Activated B cell treated with CpG ODN at 0.5 μM for 24 hours (primary cell): ENCODE measurements around the gene TAAR6. TPM values are rescaled to one million over a fixed set of nuclear protein-coding genes. Genes with fewer than 3 reads are reported as not detected.

Experiments
- ATAC-seq: fragments of 200-7000 bp; cut with Tn5 transposase; one replicate; pipeline ENCODE4 v1.10.0; 2021; ENCODE audit warnings: low read depth, mild to moderate bottlenecking, moderate library complexity
- CTCF ChIA-PET: fragments of 350-600 bp; sonication (Branson Sonifier 250); formaldehyde crosslinking; loops from one replicate; lab custom pipeline; 2021; ENCODE audit warnings: antibody characterized with exemption; lab: Charles Lee
- POLR2A ChIA-PET: fragments of 350-600 bp; sonication (Branson Sonifier 250); formaldehyde crosslinking; loops from one replicate; lab custom pipeline; 2021; ENCODE audit warnings: antibody characterized with exemption; lab: Charles Lee
- DNase-seq: peaks from one replicate; pipeline ENCODE4 v3.0.0; 2022
- H3K27ac Mint-ChIP-seq: one replicate; pipeline ENCODE4 v1.8.0; 2020; ENCODE audit warnings: mixed read lengths
- H3K27me3 Mint-ChIP-seq: one replicate; pipeline ENCODE4 v1.8.0; 2021; ENCODE audit warnings: mixed read lengths
- H3K36me3 Mint-ChIP-seq: one replicate; pipeline ENCODE4 v1.8.0; 2021; ENCODE audit warnings: low read depth, mixed read lengths
- H3K4me1 Mint-ChIP-seq: one replicate; pipeline ENCODE4 v1.8.0; 2021; ENCODE audit warnings: mixed read lengths
- H3K4me3 Mint-ChIP-seq: one replicate; pipeline ENCODE4 v1.8.0; 2020; ENCODE audit warnings: mild to moderate bottlenecking, mixed read lengths
- H3K9me3 Mint-ChIP-seq: one replicate; pipeline ENCODE4 v1.8.0; 2020; ENCODE audit warnings: mixed read lengths
- CTCF ChIP-seq: fragments of 200-600 bp; IDR thresholded peaks from one replicate; pipeline ENCODE4 v1.8.0; 2022; ENCODE audit warnings: antibody characterized with exemption, mild to moderate bottlenecking
- intact Hi-C: fragments of 100-400 bp; cut with micrococcal nuclease; formaldehyde crosslinking; loops from one replicate; pipeline ENCODE4 v1.15.1; 2024
- total RNA-seq: library from RNA; stranded (reverse); gene quantifications from 2 replicates; pipeline ENCODE4 v1.2.3, GENCODE V29; 2022

TAAR6 gene
- total RNA-seq, 1 donor from 2014 or later: not detected

DNA sequence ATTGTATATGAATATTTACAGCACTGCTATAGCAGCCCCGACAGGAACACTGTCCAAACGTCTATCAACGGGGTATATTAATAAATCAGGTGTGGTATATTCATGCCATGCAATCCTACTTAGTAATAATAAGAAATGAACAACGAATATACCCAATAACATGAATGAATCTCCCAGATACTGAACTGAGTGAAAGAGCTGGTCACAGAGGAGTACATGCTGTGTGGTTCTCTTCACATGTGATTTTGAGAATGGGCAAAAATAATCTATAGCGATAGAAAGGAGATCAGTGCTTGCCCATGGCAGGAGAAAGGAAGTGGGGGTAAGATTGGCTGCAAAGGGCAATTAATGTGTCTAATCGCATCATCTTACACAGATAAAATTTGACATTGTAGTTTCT, 3.7 kb upstream of the TAAR6 start:
- ATAC-seq (no peak), DNase-seq (no peak)
- Mint-ChIP-seq H3K4me1 (no peaks in the 10 kb centered on the region), H3K27ac (no peak overlapping the region), H3K9me3 (no peaks in the 10 kb centered on the region), H3K36me3 (no peaks in the 10 kb centered on the region), H3K27me3 (peaks cover 16% of the 10 kb centered on the region), H3K4me3 (no peak overlapping the region)
- POLR2A ChIA-PET: no interaction called here
- intact Hi-C loops: no loop called here
- CTCF ChIA-PET: no interaction called here
- TF ChIP-seq CTCF: no peak

DNA sequence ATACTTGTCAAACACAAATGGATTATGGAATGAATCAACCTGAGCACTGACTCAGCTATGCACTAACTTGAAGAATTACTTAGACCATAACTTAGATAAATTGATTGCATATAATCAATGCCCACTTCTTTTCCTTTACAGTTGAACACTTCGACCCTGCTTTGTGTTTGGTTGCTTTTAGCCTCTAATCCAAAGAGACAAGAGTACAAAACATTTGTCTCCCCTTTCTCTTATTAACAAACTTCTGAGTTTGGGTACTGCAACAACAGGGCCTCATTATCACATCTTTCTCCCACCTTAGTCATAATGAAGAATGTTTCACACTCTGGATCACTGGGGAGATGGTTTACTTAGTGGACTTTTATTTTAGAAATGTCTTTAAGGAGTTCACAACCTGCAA, 2.6 kb upstream of the TAAR6 start:
- H3K27ac Mint-ChIP-seq: no peak overlapping the region
- intact Hi-C loops: no loop called here

GRCh38 chr6:132568611-132569010, 1.5 kb upstream of the TAAR6 start:
- Mint-ChIP-seq H3K36me3 (no peaks in the 10 kb centered on the region), H3K9me3 (no peaks in the 10 kb centered on the region), H3K4me3 (no peak overlapping the region), H3K27ac (no peak overlapping the region), H3K27me3 (peaks cover 24% of the 10 kb centered on the region), H3K4me1 (no peaks in the 10 kb centered on the region)
- TF ChIP-seq CTCF: no peak
- intact Hi-C loops: no loop called here
- ChIA-PET POLR2A (no interaction called here), CTCF (no interaction called here)
- ATAC-seq (no peak), DNase-seq (no peak)

More for the DNA sequence above, 2.6 kb upstream of the TAAR6 start:
- H3K4me1 Mint-ChIP-seq: no peaks in the 10 kb centered on the region
- peaks cover 20% of the 10 kb centered on the region for H3K27me3 Mint-ChIP-seq
- ChIA-PET POLR2A (no interaction called here), CTCF (no interaction called here)
- ATAC-seq (no peak), DNase-seq (no peak)
- H3K36me3 Mint-ChIP-seq: no peaks in the 10 kb centered on the region
- no peak overlapping the region for H3K4me3 Mint-ChIP-seq
- TF ChIP-seq CTCF: no peak
- no peaks in the 10 kb centered on the region for H3K9me3 Mint-ChIP-seq

GRCh38 chr6:132569170-132569569, 952 bp upstream of the TAAR6 start:
- H3K4me1 Mint-ChIP-seq: no peaks in the 10 kb centered on the region

GRCh38 chr6:132571774-132572173, 1.7 kb downstream of the TAAR6 start:
- H3K27ac Mint-ChIP-seq: no peak overlapping the region
- no peaks in the 10 kb centered on the region for H3K4me1 Mint-ChIP-seq
- no peak for DNase-seq
- peaks cover 24% of the 10 kb centered on the region for H3K27me3 Mint-ChIP-seq
- no peak for ATAC-seq
- intact Hi-C loops: no loop called here
- H3K36me3 Mint-ChIP-seq: no peaks in the 10 kb centered on the region
- ChIA-PET CTCF (no interaction called here), POLR2A (no interaction called here)
- H3K9me3 Mint-ChIP-seq: no peaks in the 10 kb centered on the region
- H3K4me3 Mint-ChIP-seq: no peak overlapping the region
- TF ChIP-seq CTCF: no peak

More at GRCh38 chr6:132569170-132569569, 952 bp upstream of the TAAR6 start:
- ChIA-PET CTCF (no interaction called here), POLR2A (no interaction called here)
- Mint-ChIP-seq H3K36me3 (no peaks in the 10 kb centered on the region), H3K27ac (no peak overlapping the region), H3K27me3 (peaks cover 24% of the 10 kb centered on the region), H3K9me3 (no peaks in the 10 kb centered on the region), H3K4me3 (no peak overlapping the region)
- intact Hi-C loops: no loop called here
- no peak for TF ChIP-seq CTCF
- DNase-seq (no peak), ATAC-seq (no peak)
